SH-SY5Y (cell line): ENCODE measurements around the gene SLC35F4.

Source experiments
- GATA2 ChIP-seq: IDR thresholded peaks from 2 replicates; pipeline ENCODE4 v1.6.1; 2011; ENCODE audit warnings: mild to moderate bottlenecking, low read depth, low read length
- GATA3 ChIP-seq: IDR thresholded peaks from 2 replicates; pipeline ENCODE4 v1.6.1; 2011; ENCODE audit warnings: low read depth, mild to moderate bottlenecking, low read length, moderate library complexity

DNA sequence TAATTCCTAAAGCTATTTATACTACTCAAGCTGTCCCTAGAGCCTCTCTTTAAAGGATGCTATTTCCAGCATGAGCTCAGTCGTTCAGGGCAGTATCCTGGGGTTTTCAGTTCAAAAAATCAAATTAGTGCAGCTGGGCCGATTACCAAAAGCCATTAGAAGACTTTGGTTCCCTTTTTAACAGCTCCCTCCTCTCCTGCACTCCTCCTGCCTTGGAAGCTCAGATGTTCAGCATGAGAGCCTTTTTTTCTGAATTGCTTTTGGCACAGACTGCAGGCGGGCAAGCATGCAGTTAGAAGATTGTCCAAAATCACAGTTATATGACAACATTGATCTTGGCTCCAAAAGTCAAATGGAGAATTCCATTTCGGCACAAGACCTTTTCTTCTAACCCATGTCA, 179.6 kb downstream of the SLC35F4 start:
- TF ChIP-seq GATA2 (no peak), GATA3 (no peak)
